HepG2 (cell line): ENCODE results near the gene CMTM1.

ENCODE experiments used
- CTCF ChIP-seq: sonication (generic); formaldehyde crosslinking; IDR thresholded peaks from 2 replicates; pipeline ENCODE4 v1.5.0; 2020; ENCODE audit warnings: mild to moderate bottlenecking, missing genetic modification reagents, moderate library complexity
- FIP1L1 ChIP-seq: fragments of 200-400 bp; formaldehyde crosslinking; IDR thresholded peaks from 2 replicates; pipeline ENCODE4 v1.6.1; 2018; ENCODE audit warnings: low read depth, mild to moderate bottlenecking, low read length, moderate library complexity, borderline replicate concordance; ENCODE audit not compliant: insufficient read depth
- HDAC6 ChIP-seq: fragments of 200-600 bp; sonication (generic); IDR thresholded peaks from 2 replicates; pipeline ENCODE4 v1.7.0; 2017; ENCODE audit warnings: mild to moderate bottlenecking, antibody characterized with exemption, low read length, low read depth
- HMGXB4 ChIP-seq, 2 experiments: sonication (generic) in 1 of 2; formaldehyde crosslinking in 1 of 2; IDR thresholded peaks; 2 replicates each; pipeline versions ENCODE4 v1.4.0 to v1.6.1; 2018 to 2020; ENCODE audit warnings: missing genetic modification reagents in 2 of 2, borderline replicate concordance in 1 of 2, low read depth in 1 of 2, mild to moderate bottlenecking in 1 of 2, missing biosample characterization in 1 of 2
- HNF4G ChIP-seq, 2 experiments: sonication (generic) in 1 of 2; formaldehyde crosslinking in 1 of 2; IDR thresholded peaks; 2 replicates each; pipeline versions ENCODE4 v1.4.0 to v1.6.1; 2011 to 2020; ENCODE audit warnings: borderline replicate concordance in 2 of 2, low read depth in 2 of 2, mild to moderate bottlenecking in 2 of 2, low read length in 1 of 2, missing genetic modification reagents in 1 of 2, moderate library complexity in 1 of 2
- JUN ChIP-seq: sonication (generic); formaldehyde crosslinking; IDR thresholded peaks from 2 replicates; pipeline ENCODE4 v1.4.0; 2020; ENCODE audit warnings: mild to moderate bottlenecking, missing genetic modification reagents
- MIER3 ChIP-seq: IDR thresholded peaks from 2 replicates; pipeline ENCODE4 v1.6.1; 2016; ENCODE audit warnings: missing compliant biosample characterization, borderline replicate concordance
- PCBP1 ChIP-seq: fragments of 200-400 bp; formaldehyde crosslinking; IDR thresholded peaks from 2 replicates; pipeline ENCODE4 v1.6.1; 2017; ENCODE audit warnings: mild to moderate bottlenecking, low read depth, low read length, borderline replicate concordance
- RAD51 ChIP-seq: fragments of 450-650 bp; IDR thresholded peaks from 2 replicates; pipeline ENCODE4 v1.6.1; 2016; ENCODE audit warnings: borderline replicate concordance
- SIN3A ChIP-seq: IDR thresholded peaks from 2 replicates; pipeline ENCODE4 v1.6.1; 2011; ENCODE audit warnings: low read depth, mild to moderate bottlenecking, control low read depth, low read length, borderline replicate concordance
- TFDP1 ChIP-seq: IDR thresholded peaks from 2 replicates; pipeline ENCODE4 v1.6.1; 2016; ENCODE audit warnings: missing compliant biosample characterization, missing genetic modification reagents, borderline replicate concordance

- TF ChIP-seq HMGXB4 (CRISPR knock-in tag; IDR thresholded peaks at IDR 0.05; ENCODE audit: borderline replicate concordance in 1 of 2, low read depth in 1 of 2) = no peak
- TF ChIP-seq MIER3 (CRISPR knock-in tag) = no peak
- no peak for TF ChIP-seq CTCF (CRISPR knock-in tag)
- TF ChIP-seq HNF4G (IDR thresholded peaks at IDR 0.05; ENCODE audit: borderline replicate concordance, low read depth, low read length) = no peak
- no peak for TF ChIP-seq HNF4G (CRISPR knock-in tag; IDR thresholded peaks at IDR 0.05; ENCODE audit: borderline replicate concordance, low read depth)
- no peak for TF ChIP-seq TFDP1 (CRISPR knock-in tag)
- TF ChIP-seq FIP1L1 = no peak
- TF ChIP-seq SIN3A = no peak
- no peak for TF ChIP-seq PCBP1
- TF ChIP-seq HDAC6 = no peak
- no peak for TF ChIP-seq RAD51
- no peak for TF ChIP-seq JUN
Measured at GRCh38 chr16:66547101-66547989, 18.9 kb upstream of the CMTM1 start.
